Effector memory CD4-positive, alpha-beta T cell (primary cell): ENCODE measurements around the gene MAPK12.
"Not testable (repeated sequence)": the region's sequence is repeated elsewhere in the genome, so short reads cannot be mapped to it uniquely, and the experiment has no call there.

Experiments used
- DNase-seq, 3 donors: peaks; one replicate each; pipeline ENCODE4 v3.0.0-alpha.2; 2020
- H3K27ac ChIP-seq: 2 replicates; pipeline ENCODE4 v1.7.0; 2013; ENCODE audit warnings: mild to moderate bottlenecking, low read length, moderate library complexity; ENCODE audit not compliant: insufficient read depth, poor library complexity, severe bottlenecking
- H3K27me3 ChIP-seq: replicated peaks from 2 replicates; pipeline ENCODE4 v1.7.0; 2013; ENCODE audit warnings: mild to moderate bottlenecking, low read length; ENCODE audit not compliant: insufficient read depth, control insufficient read depth, poor library complexity, severe bottlenecking
- H3K36me3 ChIP-seq: 2 replicates; pipeline ENCODE4 v1.7.0; 2013; ENCODE audit warnings: mild to moderate bottlenecking, low read length, moderate library complexity; ENCODE audit not compliant: control insufficient read depth, insufficient read depth
- H3K4me1 ChIP-seq: 2 replicates; pipeline ENCODE4 v1.7.0; 2013; ENCODE audit warnings: low read length, mild to moderate bottlenecking; ENCODE audit not compliant: control insufficient read depth, insufficient read depth, poor library complexity, severe bottlenecking
- H3K4me3 ChIP-seq: 2 replicates; pipeline ENCODE4 v1.7.0; 2013; ENCODE audit warnings: low read length, low read depth, mild to moderate bottlenecking; ENCODE audit not compliant: insufficient read depth, poor library complexity, severe bottlenecking
- H3K9me3 ChIP-seq: 2 replicates; pipeline ENCODE4 v1.7.0; 2013; ENCODE audit warnings: mild to moderate bottlenecking, low read length, moderate library complexity; ENCODE audit not compliant: control insufficient read depth

MAPK12 gene

GRCh38 chr22:50204998-50205397 is 56.5 kb downstream of the MAPK12 start:
- Histone ChIP-seq H3K4me1 (peaks cover 16% of the 10 kb centered on the region), H3K36me3 (peaks cover 19% of the 10 kb centered on the region)
- not testable (repeated sequence) for H3K27ac ChIP-seq, H3K9me3 ChIP-seq, DNase-seq, H3K27me3 ChIP-seq, H3K4me3 ChIP-seq

- Histone ChIP-seq H3K27ac (no peak overlapping the region), H3K27me3 (no peaks in the 10 kb centered on the region), H3K4me3 (no peak overlapping the region), H3K9me3 (no peaks in the 10 kb centered on the region), H3K4me1 (peaks cover 18% of the 10 kb centered on the region), H3K36me3 (peaks cover 17% of the 10 kb centered on the region)
- no peak for DNase-seq
These were observed 56.9 kb downstream of the MAPK12 start for GRCh38 chr22:50204571-50204970.

GRCh38 chr22:50203288-50203687 is 58.2 kb downstream of the MAPK12 start:
- H3K4me1 ChIP-seq = peaks cover 18% of the 10 kb centered on the region
- H3K36me3 ChIP-seq = peaks cover 24% of the 10 kb centered on the region
- no peaks in the 10 kb centered on the region for H3K27me3 ChIP-seq

More at GRCh38 chr22:50203288-50203687, 58.2 kb downstream of the MAPK12 start:
- H3K9me3 ChIP-seq = no peaks in the 10 kb centered on the region
- no peak overlapping the region for H3K27ac ChIP-seq
- no peak overlapping the region for H3K4me3 ChIP-seq
- no peak for DNase-seq
